ENCODE measurements around the gene RASAL2.
"Not testable (repeated sequence)": the region's sequence is repeated elsewhere in the genome, so short reads cannot be mapped to it uniquely, and the experiment has no call there.

Gene RASAL2

DNA sequence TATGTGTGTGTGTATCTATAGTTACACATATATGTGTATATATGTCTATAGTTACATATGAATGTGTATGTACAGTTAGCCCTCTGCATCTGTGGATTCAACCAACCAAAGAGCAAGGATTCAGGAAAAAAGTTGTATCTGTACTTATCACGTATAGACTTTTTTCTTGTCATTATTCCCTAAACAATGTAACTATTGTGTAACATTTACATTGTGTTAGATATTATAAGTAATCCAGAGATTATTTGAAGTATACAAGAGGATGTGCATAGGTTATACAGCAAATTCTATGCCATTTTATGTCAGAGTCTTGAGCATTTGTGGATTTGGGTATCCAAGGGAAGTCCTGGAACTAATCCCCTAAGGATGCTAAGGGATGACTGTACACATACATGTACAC is 71.3 kb downstream of the RASAL2 start:
- no peak for DNase-seq (ENCODE audit: low spot score)

DNA sequence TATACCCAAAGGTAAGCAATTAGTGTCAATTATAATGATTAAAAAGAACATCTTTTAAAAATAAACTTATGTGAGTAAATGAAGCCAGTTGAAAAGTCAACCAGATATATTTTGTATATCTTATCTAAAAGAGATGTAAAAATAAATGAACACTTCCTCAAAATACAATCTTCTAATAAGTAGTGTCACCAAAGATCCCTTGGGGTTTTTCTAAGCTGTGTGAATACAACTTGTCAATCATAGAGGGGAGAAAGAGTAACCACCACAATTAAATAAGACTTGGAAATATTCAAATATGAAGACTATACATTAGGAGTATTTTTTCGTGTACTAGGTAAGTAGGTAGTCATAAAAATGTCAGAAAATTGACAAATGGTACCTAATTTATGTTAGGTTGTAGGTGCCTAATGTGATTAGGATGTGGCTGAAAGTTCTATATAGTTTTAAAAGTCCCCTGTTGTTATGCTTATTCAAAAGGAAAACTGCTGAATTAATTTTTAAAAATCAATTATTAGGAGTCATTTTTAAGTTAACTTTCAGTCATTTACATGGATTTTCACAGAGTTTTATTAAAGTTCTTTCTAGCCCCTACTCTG is 72.6 kb downstream of the RASAL2 start:
- DNase-seq (ENCODE audit: low spot score) = no peak

DNA sequence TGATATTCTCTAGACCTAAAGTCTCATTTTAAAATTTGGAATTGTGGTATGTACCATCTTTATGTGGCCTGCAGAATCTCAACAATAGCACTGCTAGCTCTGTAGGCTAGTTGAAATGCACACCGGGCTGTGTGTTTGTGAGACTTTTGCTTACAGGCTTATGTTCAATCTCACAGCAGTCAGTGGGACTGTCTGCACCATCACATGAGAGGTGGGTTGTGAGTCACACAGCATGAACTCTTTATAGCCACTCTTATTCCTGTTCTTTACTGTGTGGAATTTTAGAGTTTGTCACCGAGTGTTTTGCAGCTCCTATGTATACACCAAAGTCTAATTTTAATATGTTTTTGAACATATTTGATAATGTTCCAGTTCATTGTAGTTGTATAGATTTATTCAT is 74.6 kb downstream of the RASAL2 start:
- no peak for DNase-seq (ENCODE audit: low spot score)

DNA sequence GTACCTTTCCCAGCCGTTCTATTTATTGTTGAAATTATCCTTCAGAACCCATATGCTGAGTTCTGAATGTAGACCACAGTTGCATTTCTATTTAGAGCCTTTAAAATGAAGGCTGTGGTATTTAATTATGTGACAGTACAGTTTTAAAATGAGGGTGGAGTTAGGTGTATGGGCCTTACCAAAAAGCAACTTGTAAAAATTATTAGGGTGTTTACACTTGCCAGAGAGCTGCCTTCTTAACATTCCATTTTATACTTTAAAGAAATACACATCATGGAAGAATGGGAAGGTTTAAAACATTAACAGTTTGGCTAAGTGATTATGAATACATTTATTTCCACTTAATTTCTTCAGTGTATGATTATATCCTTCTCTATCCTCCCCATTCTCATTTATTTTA is 75.7 kb downstream of the RASAL2 start:
- DNase-seq (ENCODE audit: low spot score) = no peak

DNA sequence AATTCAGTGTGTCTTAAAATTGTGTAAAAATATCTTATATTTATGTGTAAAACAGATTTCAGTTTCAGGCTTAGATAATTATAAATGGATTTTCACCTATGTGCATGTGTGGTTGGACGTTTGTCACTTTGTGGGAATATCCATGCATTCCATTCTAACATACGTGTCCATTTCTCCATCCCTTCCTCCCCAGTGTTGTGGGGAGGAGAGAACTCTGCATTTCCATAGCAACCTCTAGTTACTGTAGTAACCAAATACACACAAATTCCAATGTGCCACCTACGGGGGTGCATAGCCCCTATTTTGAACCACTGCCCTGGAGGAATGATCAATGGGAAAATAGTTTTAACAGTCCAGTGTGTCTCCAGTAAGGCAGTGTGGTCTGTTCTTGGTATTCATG is 79.0 kb downstream of the RASAL2 start:
- DNase-seq (ENCODE audit: low spot score) = no peak

DNA sequence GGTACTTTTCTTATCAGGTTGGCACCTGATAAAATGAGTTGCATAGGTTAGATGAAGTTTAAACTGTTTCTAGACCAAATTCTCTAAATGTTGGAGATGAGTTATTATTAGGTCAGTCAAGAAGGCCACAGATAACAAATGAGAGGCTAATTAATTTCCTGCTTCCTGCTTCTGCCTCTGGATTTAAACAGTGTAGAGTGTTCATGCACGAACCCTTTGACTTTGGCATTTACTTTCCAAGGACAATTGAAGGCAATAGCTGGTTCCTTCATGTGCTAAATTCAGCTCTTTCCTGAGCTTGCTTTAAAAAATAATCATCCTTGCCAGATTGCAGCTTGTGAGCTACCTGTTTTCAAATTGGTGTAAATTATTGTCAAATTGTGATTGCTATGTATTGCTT is 80.6 kb downstream of the RASAL2 start:
- DNase-seq (ENCODE audit: low spot score) = no peak

DNA sequence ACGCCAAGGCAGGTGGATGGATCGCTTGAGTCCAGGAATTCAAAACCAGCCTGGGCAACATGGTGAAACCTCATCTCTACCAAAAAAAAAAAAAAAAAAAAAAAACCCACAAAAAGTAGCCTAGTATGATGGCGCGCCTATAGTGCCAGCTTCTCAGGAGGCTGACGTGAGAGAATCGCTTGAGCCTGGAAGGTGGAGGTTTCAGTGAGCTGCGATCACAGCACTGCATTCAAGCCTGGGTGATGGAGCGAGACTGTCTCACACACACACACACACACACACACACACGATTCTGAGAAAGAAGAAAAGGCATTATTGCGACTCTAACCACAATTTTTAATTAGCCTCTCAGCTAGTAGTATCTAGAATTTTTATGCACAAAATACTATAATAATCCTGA is 86.5 kb downstream of the RASAL2 start:
- no peak for DNase-seq (ENCODE audit: low spot score)

DNA sequence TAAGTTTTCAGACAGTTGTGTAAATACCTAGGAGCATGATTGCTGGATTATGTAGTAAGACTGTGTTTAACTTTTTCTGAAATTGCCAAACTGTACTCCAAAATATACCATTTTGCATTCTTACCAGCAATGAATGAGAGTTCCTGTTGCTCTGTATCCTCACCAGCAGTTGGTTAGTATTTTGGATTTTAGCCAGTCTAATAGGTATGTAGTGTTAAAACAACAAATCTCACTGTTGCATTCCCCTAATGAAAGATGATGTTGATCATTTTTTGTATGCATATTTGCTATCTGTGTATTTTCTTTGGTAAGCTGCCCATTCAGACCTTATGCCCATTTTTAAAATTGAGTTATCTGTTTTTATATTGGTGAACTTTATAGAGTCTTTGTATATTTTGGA is 89.9 kb downstream of the RASAL2 start:
- DNase-seq (ENCODE audit: low spot score) = no peak

DNA sequence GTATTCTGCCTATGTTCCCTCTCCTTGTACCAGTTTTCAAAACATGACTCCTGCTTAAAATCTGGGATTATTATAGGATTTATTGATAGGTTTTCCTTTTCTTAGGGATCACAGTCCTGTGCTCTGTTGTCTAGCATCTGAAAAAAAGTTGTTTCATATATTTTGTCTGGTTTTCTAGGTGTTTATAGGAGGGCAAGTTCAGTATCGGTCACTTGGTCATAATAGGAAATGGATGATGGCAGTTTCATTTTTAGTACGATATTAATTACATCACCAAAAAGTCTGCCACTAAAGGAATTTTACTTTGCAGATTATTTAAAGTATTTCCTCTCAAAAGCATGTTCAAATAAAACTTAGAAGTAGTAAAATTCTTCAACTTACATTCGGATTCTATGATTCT is 94.4 kb downstream of the RASAL2 start:
- no peak for DNase-seq (ENCODE audit: low spot score)

DNA sequence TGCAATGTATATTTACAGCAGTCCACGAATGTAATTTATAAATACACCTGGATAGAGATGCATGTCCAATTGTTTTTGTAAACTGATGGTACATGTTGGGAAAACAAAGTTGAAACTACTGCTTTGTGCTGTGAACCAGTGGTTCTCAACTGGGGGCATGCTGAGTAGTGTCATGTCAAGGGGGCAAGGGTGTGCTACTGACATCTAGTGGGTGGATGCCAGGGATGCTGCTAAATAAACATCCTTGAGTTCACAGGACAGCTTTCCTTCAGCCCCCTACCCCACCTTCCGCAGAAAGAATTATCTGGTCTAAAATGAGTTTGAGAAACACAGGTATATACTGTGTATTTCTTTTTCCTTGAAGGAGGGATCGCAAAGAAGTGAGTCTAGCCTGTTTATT is 95.9 kb downstream of the RASAL2 start:
- DNase-seq (ENCODE audit: low spot score) = peak; percentile 78

DNA sequence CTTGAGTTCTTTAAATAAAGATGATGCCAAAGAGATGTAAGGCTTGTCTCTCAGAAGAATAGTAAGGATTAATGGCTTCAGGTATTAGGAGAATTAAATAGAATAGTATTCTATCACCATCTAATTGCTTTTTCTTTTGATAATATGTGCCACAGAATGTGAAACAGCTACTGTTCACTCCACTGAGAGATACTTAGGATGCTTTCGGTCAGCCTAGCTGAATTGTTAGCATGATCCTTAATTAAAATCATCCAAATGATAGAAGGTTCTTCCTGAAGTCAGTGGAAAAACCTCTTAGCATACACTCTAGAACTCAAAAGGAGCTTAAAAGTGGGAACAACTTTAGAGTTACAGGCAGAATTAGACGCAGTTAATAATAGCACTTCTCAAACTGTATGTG is 97.0 kb downstream of the RASAL2 start:
- DNase-seq (ENCODE audit: low spot score) = no peak

DNA sequence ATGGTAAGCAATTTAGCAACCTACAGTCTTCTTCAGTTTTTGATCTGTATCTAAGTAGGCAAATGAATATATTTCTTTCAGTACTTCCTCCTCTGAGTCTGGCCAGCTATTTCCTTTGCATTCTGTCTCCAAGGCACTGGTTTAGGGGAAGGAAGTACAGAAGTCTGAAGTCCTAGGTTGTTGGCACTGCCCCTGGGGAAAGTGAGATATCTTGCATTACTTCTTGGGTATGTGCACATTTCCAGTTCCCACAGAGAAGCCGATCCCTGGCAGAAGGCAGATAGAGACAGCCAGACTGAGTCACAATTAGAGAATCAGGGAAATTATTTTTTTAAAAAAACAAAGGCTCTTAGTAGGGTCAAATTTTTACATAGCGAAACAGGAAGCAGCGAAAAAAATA is 98.8 kb downstream of the RASAL2 start:
- no peak for DNase-seq (ENCODE audit: low spot score)

DNA sequence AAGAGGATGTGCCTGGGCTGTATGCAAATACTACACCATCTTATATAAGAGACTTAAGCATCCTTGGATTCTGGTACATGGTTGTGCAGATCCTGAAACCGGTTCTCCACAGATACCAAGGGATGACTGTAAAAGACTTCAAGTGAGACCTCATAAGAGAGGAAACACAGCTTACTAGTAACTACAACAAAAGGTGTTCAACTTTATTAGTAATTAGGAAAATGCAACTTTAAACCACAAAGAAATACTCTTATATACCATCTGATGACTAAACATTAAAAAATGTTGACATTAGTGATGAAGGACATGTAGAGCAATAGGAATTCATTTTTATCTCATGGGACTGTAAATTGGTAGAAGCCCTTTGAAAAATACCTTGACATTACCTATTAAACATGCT is 102.7 kb downstream of the RASAL2 start:
- no peak for DNase-seq (ENCODE audit: low spot score)

DNA sequence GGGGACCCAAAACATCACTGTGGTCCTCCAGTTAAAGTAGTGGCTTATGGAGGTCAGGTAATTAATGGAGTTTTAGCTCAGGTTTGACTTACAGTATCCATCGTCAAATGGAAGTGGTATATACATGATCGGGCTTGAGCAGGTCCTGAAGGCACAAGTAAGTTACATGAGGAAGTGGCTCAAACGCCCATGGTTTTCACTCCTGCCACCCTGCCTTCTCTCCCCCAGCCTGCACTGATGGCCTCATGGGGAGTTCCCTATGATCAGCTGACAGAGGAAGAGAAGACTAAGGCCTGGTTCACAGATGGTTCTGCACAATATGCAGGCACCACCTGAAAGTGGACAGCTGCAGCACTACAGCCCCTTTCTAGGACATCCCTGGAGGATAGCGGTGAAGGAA is 108.2 kb downstream of the RASAL2 start:
- not testable (repeated sequence) for DNase-seq (ENCODE audit: low spot score)

DNA sequence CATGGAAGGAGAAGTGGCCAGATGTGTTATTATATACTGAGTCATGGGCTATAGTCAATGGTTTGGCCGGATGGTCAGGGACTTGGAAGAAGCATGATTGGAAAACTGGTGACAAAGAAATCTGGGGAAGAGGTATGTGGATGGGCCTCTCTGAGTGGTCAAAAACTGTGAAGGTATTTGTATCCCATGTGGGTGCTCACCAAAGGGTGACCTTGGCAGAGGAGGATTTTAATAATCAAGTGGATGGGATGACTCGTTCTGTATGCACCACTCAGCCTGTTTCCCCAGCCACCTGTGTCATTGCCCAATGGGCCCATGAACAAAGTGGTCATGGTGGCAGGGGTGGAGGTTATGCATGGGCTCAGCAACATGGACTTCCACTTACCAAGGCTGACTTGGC is 108.6 kb downstream of the RASAL2 start:
- not testable (repeated sequence) for DNase-seq (ENCODE audit: low spot score)

DNA sequence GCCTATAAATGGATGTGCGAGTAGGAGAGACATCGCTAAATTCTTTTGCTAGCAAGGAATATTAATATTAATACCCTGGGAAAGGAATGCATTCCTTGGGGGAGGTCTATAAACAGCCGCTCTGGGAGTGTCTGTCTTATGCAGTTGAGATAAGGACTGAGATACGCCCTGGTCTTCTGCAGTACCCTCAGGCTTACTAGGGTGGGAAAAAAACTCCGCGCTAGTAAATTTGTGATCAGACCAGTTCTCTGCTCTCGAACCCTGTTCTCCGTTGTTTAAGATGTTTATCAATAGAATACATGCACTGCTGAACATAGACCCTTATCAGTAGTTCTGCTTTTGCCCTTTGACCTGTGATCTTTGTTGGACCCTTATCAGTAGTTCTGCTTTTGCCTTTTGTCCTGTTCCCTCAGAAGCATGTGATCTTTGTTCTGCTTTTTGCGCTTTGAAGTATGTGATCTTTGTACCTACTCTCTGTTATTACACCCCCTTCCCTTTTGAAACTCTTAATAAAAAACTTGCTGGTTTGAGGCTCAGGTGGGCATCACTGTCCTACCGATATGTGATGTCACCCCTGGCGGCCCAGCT is 114.5 kb downstream of the RASAL2 start:
- DNase-seq (ENCODE audit: low spot score) = not testable (repeated sequence)

DNA sequence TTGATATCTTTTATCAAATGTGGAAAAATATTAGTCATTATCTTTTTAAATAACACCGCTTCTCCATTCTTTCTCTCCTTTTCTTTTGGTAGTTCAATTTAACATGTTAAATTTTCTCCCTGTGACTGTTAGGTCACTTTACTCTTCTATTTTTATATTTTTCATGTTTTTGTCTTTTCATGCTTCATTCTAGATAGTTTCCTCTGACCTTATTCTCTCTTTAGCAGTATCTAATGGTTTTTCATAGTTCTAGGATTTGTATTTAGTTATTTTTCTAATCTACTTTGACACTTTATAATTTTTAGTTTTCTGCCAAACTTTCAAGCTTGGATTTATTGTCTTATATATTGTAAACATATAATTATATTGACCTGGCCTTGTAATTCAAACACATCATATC is 116.0 kb downstream of the RASAL2 start:
- no peak for DNase-seq (ENCODE audit: low spot score)

DNA sequence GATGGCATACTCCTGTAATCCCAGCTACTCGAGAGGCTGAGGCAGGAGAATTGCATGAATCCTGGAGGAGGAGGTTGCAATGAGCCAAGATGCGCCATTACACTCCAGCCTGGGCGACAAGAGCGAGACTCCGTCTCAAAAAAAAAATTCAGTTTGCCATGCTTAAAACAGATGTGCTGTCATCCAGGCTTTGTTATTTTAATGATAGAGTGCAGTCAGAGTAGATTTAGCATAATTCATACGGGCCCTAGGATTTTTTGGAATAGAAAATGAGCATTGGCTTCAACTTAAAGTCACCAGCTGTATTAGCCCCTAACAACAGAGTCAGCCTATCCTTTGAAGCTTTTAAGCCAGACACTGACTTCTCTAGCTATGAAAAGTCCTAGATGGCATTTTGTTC is 124.6 kb downstream of the RASAL2 start:
- DNase-seq (ENCODE audit: low spot score) = no peak

DNA sequence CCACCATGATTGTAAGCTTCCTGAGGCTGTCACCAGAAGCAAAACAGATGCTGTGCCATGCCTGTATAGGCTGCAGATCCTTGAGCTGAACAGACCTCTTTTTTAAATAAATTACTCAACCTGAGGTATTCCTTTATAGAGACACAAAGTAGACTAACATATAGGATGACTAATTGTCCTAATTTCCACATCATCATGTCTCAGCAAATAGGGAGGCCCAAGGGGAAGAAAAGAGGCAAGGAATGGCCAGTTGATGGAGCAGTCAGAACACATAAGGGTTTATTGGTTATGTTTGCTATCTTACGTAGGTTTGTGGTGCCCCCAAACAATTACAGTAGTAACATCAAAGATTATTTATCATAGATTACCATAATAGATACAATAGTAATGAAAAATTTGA is 126.2 kb downstream of the RASAL2 start:
- DNase-seq (ENCODE audit: low spot score) = no peak

DNA sequence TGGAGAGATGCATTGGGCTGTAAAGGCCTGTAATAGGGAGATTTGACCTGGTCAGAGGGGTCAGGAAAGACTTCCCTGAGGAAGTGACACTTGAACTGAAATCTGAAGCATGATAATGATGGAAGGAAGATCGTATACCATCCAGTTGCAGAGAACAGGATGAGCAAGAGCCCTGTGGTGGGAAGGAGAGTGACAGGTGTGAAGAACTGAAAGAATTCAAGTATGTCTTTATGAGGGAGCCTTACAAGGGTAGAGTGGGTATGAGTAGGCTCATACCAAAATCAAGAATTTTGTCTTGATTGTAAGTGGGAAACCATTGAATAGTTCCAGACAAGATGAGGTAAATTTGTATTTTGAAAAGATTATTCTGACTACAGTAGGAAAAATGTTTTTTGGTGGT is 129.4 kb downstream of the RASAL2 start:
- DNase-seq (ENCODE audit: low spot score) = no peak

DNA sequence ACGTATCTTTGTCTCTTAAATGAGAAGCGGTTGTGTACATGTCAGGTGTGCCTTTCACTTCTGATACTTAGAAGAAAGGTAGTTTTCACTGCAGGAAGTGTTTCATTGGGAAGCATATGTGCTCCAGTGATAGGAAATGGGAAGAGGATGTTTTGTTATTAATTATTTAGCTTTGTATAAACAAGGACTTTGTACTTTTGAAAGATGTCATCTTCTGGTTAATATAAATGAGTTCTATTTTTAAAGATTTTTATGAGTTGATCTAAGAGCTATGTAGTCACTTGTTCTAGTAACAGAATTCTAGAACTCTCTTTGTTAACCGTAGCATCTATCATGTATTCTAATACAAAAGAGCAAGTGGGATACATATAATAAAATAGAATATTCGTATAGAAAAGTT is 130.5 kb downstream of the RASAL2 start:
- DNase-seq (ENCODE audit: low spot score) = no peak

DNA sequence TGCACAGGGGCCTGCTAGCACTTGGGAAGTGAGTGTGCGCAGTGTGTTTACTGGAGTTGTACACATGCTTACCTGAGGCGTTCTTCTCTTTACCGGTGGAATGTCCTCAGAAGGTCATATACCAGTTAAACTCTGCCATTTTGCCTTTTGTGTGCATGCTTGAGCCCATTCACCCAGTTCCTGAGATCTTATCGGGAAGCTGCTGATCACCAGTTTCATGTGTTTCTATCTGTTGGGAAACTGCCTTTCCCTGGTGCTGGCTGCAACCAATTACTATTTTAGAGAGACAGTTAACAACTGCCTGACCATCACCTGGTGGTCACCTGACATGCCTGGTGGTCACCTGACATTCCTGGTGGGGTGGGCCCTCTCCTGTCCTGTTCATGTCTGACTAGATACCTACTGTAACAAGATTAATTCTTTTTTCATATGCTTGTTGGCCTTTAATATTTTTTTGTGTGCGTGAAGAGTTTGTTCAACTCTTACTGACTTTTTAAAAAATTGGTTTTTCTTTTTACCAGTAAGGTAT is 137.0 kb downstream of the RASAL2 start:
- no peak for DNase-seq (ENCODE audit: low spot score)

DNA sequence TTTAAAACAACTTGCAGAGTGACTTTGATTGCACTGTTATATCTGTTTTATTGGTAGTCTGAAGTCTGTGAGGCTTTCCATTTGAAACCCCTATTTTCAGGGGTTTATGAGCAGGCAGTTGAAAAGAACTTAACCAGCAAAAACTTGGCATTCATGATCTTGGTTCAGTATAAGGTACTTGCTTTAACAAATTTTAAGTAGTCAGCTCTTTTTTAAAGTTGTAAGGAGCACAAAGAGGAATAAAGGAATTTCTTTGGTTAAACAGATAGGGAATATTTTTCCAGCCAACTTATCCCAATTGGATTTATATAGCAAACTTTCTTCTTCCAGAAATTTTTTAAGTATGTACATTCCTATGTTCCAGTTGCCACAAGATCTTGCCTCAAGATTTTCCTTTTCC is 138.2 kb downstream of the RASAL2 start:
- DNase-seq (ENCODE audit: low spot score) = no peak

DNA sequence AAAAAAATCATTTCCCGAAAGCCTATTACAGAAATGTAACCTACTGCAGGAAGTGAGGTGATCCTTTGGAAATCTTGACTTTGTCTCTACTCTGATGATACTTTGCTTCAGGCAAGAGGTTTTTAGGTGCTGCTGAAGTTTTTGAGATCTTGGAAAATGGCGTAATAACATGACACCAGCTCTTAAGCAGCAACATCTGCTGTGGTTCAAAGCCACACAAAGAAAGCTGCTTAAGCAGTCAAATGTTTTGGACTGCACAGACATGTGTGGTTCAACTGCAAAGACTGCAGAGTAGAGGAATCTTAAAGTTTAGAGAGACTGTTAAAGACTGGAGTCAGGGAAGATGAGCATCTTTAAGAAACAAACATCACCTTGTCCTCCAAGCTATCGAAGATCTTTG is 139.0 kb downstream of the RASAL2 start:
- DNase-seq (ENCODE audit: low spot score) = no peak
